B cell (primary cell): ENCODE measurements around the gene IKZF1. TPM values are rescaled to one million over a fixed set of nuclear protein-coding genes. Genes with fewer than 3 reads are reported as not detected.

ENCODE experiments used
- ATAC-seq: fragments of 200-7000 bp; cut with Tn5 transposase; one replicate; pipeline ENCODE4 v1.10.0; 2021; ENCODE audit warnings: low read depth, mild to moderate bottlenecking, moderate number of reproducible peaks, moderate library complexity
- CTCF ChIA-PET: fragments of 350-600 bp; sonication (Branson Sonifier 250); formaldehyde crosslinking; loops from one replicate; lab custom pipeline; 2021; ENCODE audit warnings: antibody characterized with exemption, inconsistent platforms; lab: Charles Lee
- POLR2A ChIA-PET: fragments of 350-600 bp; sonication (Branson Sonifier 250); formaldehyde crosslinking; loops from one replicate; lab custom pipeline; 2021; ENCODE audit warnings: antibody characterized with exemption; lab: Charles Lee
- DNase-seq: peaks from one replicate; pipeline ENCODE4 v3.0.0; 2013
- H2AFZ ChIP-seq: 2 replicates; pipeline ENCODE4 v1.6.1; 2012; ENCODE audit warnings: mild to moderate bottlenecking, low read depth, low read length; ENCODE audit not compliant: insufficient read depth, poor library complexity, severe bottlenecking
- H3K27ac ChIP-seq, 2 donors: 1 replicate in 1 of 2; 2 replicates in 1 of 2; pipeline ENCODE4 v1.5.1; 2012 to 2013; ENCODE audit warnings: low read length in 2 of 2, mild to moderate bottlenecking in 2 of 2, moderate library complexity in 1 of 2
- H3K27me3 ChIP-seq, 4 experiments: fragments of 200-600 bp in 1 of 4; sonication (generic) in 1 of 4; replicated peaks in 1 of 4; 1 replicate in 2 of 4; 2 replicates in 2 of 4; pipeline versions ENCODE4 v1.6.1 to v1.7.0; 2013 to 2016; ENCODE audit warnings: low read length in 3 of 4, mild to moderate bottlenecking in 2 of 4, mixed read lengths in 1 of 4, moderate library complexity in 1 of 4; ENCODE audit not compliant: insufficient read depth in 4 of 4, control insufficient read depth in 3 of 4; ENCODE audit errors: control extremely low read depth in 1 of 4
- H3K36me3 ChIP-seq, 2 experiments: replicated peaks in 1 of 2; 1 replicate in 1 of 2; 2 replicates in 1 of 2; pipeline versions ENCODE4 v1.6.1 to v1.7.1; 2013; ENCODE audit warnings: low read length in 1 of 2; ENCODE audit not compliant: insufficient read depth in 2 of 2, control insufficient read depth in 1 of 2; ENCODE audit errors: control extremely low read depth in 1 of 2, extremely low read depth in 1 of 2
- H3K4me1 ChIP-seq, 2 donors: fragments of 200-600 bp in 1 of 2; sonication (generic) in 1 of 2; 1 replicate in 1 of 2; 2 replicates in 1 of 2; pipeline versions ENCODE4 v1.5.1 to v1.6.1; 2013 to 2017; ENCODE audit warnings: low read length in 2 of 2; ENCODE audit not compliant: control insufficient read depth in 2 of 2, insufficient read depth in 2 of 2
- H3K4me2 ChIP-seq: replicated peaks from 2 replicates; pipeline ENCODE3; 2012; ENCODE audit warnings: mild to moderate bottlenecking, low read depth, low read length; ENCODE audit not compliant: poor library complexity, severe bottlenecking
- H3K4me3 ChIP-seq, 5 experiments: fragments of 200-600 bp in 1 of 5; sonication (generic) in 1 of 5; 1 replicate in 3 of 5; 2 replicates in 2 of 5; pipeline versions ENCODE4 v1.5.1 to v1.7.0; 2011 to 2016; ENCODE audit warnings: low read length in 4 of 5, mild to moderate bottlenecking in 4 of 5, low read depth in 2 of 5, control low read depth in 1 of 5, moderate library complexity in 1 of 5; ENCODE audit not compliant: insufficient read depth in 1 of 5; ENCODE audit errors: control extremely low read depth in 1 of 5, extremely low read depth in 1 of 5
- H3K79me2 ChIP-seq: fragments of 200-600 bp; sonication (generic); one replicate; pipeline ENCODE4 v1.6.0; 2016; ENCODE audit warnings: low read length; ENCODE audit not compliant: control insufficient read depth, insufficient read depth
- H3K9ac ChIP-seq: fragments of 200-600 bp; sonication (generic); 2 replicates; pipeline ENCODE4 v1.6.1; 2017; ENCODE audit warnings: mild to moderate bottlenecking, low read length, moderate library complexity
- H3K9me3 ChIP-seq, 3 donors: one replicate each; pipeline versions ENCODE4 v1.6.1 to v1.7.1; 2013; ENCODE audit warnings: low read length in 2 of 3; ENCODE audit not compliant: control insufficient read depth in 2 of 3, insufficient read depth in 1 of 3; ENCODE audit errors: control extremely low read depth in 1 of 3
- H4K20me1 ChIP-seq: 2 replicates; pipeline ENCODE4 v1.6.0; 2012; ENCODE audit warnings: mild to moderate bottlenecking, low read length; ENCODE audit not compliant: insufficient read depth, control insufficient read depth, poor library complexity, severe bottlenecking
- H3K27ac Mint-ChIP-seq: one replicate; pipeline ENCODE4 v1.8.0; 2021; ENCODE audit warnings: mixed read lengths
- H3K27me3 Mint-ChIP-seq: one replicate; pipeline ENCODE4 v1.8.0; 2021; ENCODE audit warnings: mixed read lengths
- H3K4me1 Mint-ChIP-seq: one replicate; pipeline ENCODE4 v1.8.0; 2021; ENCODE audit warnings: mixed read lengths
- H3K4me3 Mint-ChIP-seq: one replicate; pipeline ENCODE4 v1.8.0; 2021; ENCODE audit warnings: mixed read lengths
- H3K9me3 Mint-ChIP-seq: one replicate; pipeline ENCODE4 v1.8.0; 2022; ENCODE audit warnings: mixed read lengths; ENCODE audit not compliant: insufficient read depth
- EZH2 ChIP-seq: IDR thresholded peaks from 2 replicates; pipeline ENCODE4 v1.6.1; 2012; ENCODE audit warnings: borderline replicate concordance, low read depth, mild to moderate bottlenecking, moderate library complexity, low read length; ENCODE audit not compliant: insufficient read depth, poor library complexity, severe bottlenecking
- WGBS: methylation state at CpG from one replicate; pipeline ENCODE4 v1.1.5; 2013; ENCODE audit warnings: missing lambda C conversion rate; ENCODE audit not compliant: insufficient coverage; 5-methylcytosine and 5-hydroxymethylcytosine counted together
- intact Hi-C: fragments of 100-400 bp; cut with micrococcal nuclease; formaldehyde crosslinking; loops from one replicate; pipeline ENCODE4 v1.10.0; 2022
- polyA plus RNA-seq: library from polyadenylated mRNA; depleted of rRNA; stranded (reverse); fragments of >200 nt; gene quantifications from 2 replicates; pipeline ENCODE4 v1.2.3, GENCODE V29; 2012
- total RNA-seq, 2 donors: library from RNA; stranded (reverse); fragments of 120-200 nt in 1 of 2; gene quantifications; 1 replicate in 1 of 2; 2 replicates in 1 of 2; pipeline versions ENCODE4 v1.2.3 to v1.2.4, GENCODE V29; 2013 to 2022
- TF ChIP-seq, protein P1 (sequence below): fragments of 200-600 bp; IDR thresholded peaks from one replicate; pipeline ENCODE4 v1.8.0; 2022; ENCODE audit warnings: antibody characterized with exemption, mild to moderate bottlenecking

The IKZF1 gene
- total and polyA plus RNA-seq, 2 donors (not counting 1 experiment from before 2014, with no cell fraction given) = 199 to 254 TPM

DNA sequence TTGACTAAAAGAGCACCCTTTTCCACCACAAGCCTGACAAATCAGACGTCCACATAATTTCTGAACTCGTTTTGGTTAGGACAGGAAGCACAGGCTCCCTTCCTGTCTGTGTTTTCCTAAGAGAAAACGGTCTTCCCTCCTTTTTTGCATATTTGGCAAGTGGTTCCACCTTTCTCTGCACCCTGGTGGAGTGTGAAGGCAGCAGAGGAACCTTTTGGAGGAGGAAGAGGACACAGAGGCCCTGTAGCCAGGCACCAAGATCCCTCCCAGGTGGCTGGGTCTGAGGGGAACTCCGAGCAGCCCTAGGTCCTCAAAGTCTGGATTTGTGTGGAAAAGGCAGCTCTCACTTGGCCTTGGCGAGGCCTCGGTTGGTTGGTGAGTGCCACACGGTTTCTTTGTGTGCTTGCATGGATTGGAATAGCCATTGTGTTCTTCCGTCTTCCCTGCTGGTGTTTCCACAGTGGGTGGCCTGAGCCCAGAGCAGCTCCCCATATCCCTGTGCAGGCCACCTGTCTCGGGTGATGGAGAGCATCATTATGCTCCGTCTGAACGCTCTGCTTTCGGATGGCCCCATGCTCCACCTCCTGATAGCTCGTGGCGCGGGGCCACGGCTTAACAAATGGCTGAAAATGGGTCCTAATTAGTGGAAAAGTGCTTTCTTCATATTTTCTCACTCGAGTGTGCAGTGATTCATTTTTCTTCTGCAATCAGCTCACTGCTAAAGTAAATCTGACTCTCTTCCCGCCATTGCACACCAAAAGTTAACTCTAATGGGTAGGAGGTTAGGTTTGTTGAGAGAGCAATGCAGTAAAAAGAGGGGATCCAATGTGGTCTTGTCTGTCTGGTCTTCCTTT, 4.2 kb downstream of the IKZF1 start:
- Mint-ChIP-seq H3K27me3 (no peaks in the 10 kb centered on the region), H3K4me3 (peak overlapping the region; percentile 91), H3K4me1 (peaks cover 62% of the 10 kb centered on the region), H3K9me3 (no peaks in the 10 kb centered on the region), H3K27ac (peak overlapping the region; percentile 94)
- Histone ChIP-seq H3K27ac (peak overlapping the region; percentile 64 to 83), H3K4me3 (peak overlapping the region; percentile 74 to 99 (median 87)), H2AFZ (peak overlapping the region; percentile 39), H3K4me1 (peaks cover 54 to 56% of the 10 kb centered on the region in 2 donors), H3K27me3 (no peaks in the 10 kb centered on the region), H3K9ac (peak overlapping the region; percentile 92), H3K36me3 (peaks cover 0 to 5% of the 10 kb centered on the region in 2 experiments), H3K4me2 (peak overlapping the region; percentile 82), H4K20me1 (peaks cover 9% of the 10 kb centered on the region), H3K9me3 (no peaks in the 10 kb centered on the region), H3K79me2 (peaks cover 93% of the 10 kb centered on the region)
- ChIA-PET POLR2A (interaction anchor here (0.6 to 3.4 kb wide), 8 partner anchors 11 to 1029 kb away, joined by 3 to 12 read pairs (median 4); no protein-coding TSS in a partner anchor), CTCF (interaction anchor here (0.5 to 10.4 kb wide), 24 partner anchors 11 to 108 kb away, joined by 3 to 111 read pairs (median 6); no protein-coding TSS in a partner anchor)
- intact Hi-C loops = loop anchor here (5.0 kb wide), 2 partner anchors 104 to 161 kb away; no protein-coding TSS in a partner anchor
- no peak for ATAC-seq
- peak; percentile 50 for DNase-seq
- TF ChIP-seq EZH2 = no peak
- TF ChIP-seq, protein P1, sequence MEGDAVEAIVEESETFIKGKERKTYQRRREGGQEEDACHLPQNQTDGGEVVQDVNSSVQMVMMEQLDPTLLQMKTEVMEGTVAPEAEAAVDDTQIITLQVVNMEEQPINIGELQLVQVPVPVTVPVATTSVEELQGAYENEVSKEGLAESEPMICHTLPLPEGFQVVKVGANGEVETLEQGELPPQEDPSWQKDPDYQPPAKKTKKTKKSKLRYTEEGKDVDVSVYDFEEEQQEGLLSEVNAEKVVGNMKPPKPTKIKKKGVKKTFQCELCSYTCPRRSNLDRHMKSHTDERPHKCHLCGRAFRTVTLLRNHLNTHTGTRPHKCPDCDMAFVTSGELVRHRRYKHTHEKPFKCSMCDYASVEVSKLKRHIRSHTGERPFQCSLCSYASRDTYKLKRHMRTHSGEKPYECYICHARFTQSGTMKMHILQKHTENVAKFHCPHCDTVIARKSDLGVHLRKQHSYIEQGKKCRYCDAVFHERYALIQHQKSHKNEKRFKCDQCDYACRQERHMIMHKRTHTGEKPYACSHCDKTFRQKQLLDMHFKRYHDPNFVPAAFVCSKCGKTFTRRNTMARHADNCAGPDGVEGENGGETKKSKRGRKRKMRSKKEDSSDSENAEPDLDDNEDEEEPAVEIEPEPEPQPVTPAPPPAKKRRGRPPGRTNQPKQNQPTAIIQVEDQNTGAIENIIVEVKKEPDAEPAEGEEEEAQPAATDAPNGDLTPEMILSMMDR = no peak
- 13% methylated on average over 11 of the region's 18 CpGs for WGBS
